ENCODE data around the gene WNT7A.

The WNT7A gene

GRCh38 chr3:13798401-13798800 lies 81.5 kb downstream of the WNT7A start:
- no peak overlapping the region for H3K4me3 ChIP-seq (replicated peaks in 1 of 2; ENCODE audit: low read depth in 2 of 2, low read length in 2 of 2)
- DNase-seq (ENCODE audit: low read depth in 2 of 2): no peak
- no peak for TF ChIP-seq CTCF (IDR thresholded peaks at IDR 0.05; ENCODE audit: low read depth, low read length)

GRCh38 chr3:13796701-13797460 lies 83.0 kb downstream of the WNT7A start:
- no peak for DNase-seq (ENCODE audit: low read depth in 2 of 2)
- TF ChIP-seq CTCF (IDR thresholded peaks at IDR 0.05; ENCODE audit: low read depth, low read length): no peak
- H3K4me3 ChIP-seq (replicated peaks in 1 of 2; ENCODE audit: low read depth in 2 of 2, low read length in 2 of 2): no peak overlapping the region

DNA sequence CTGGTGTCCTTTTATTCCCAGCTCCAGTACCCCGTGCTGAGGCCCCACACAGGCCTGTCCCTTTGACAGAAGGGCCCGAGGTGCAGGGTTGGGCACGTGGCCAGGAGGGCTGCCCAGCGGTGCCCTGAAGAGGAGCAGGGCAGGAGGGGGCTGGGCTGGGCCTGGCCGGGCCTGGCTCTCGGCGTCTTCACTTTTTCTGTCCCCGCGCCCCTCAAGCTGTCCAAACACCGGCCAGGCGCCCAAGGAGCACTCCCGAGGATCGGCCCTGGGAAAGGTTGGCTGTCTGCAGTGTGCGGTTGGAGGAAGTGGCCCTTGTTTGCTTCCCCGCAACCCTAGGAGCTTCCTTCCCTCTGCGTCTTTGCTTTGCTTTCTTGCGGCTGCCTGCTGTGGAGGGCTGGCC lies 84.1 kb downstream of the WNT7A start:
- no peak overlapping the region for H3K4me3 ChIP-seq (replicated peaks in 1 of 2; ENCODE audit: low read depth in 2 of 2, low read length in 2 of 2)
- DNase-seq (ENCODE audit: low read depth in 2 of 2): no peak
- TF ChIP-seq CTCF (IDR thresholded peaks at IDR 0.05; ENCODE audit: low read depth, low read length): no peak

GRCh38 chr3:13794322-13794721 lies 85.5 kb downstream of the WNT7A start:
- DNase-seq (ENCODE audit: low read depth in 2 of 2): no peak
- no peak for TF ChIP-seq CTCF (IDR thresholded peaks at IDR 0.05; ENCODE audit: low read depth, low read length)
- H3K4me3 ChIP-seq (replicated peaks in 1 of 2; ENCODE audit: low read depth in 2 of 2, low read length in 2 of 2): no peak overlapping the region

- no peak for TF ChIP-seq CTCF (IDR thresholded peaks at IDR 0.05; ENCODE audit: low read depth, low read length)
- DNase-seq (ENCODE audit: low read depth in 2 of 2): no peak
- no peak overlapping the region for H3K4me3 ChIP-seq (replicated peaks in 1 of 2; ENCODE audit: low read depth in 2 of 2, low read length in 2 of 2)
Measured at GRCh38 chr3:13793451-13793850, 86.4 kb downstream of the WNT7A start.

DNA sequence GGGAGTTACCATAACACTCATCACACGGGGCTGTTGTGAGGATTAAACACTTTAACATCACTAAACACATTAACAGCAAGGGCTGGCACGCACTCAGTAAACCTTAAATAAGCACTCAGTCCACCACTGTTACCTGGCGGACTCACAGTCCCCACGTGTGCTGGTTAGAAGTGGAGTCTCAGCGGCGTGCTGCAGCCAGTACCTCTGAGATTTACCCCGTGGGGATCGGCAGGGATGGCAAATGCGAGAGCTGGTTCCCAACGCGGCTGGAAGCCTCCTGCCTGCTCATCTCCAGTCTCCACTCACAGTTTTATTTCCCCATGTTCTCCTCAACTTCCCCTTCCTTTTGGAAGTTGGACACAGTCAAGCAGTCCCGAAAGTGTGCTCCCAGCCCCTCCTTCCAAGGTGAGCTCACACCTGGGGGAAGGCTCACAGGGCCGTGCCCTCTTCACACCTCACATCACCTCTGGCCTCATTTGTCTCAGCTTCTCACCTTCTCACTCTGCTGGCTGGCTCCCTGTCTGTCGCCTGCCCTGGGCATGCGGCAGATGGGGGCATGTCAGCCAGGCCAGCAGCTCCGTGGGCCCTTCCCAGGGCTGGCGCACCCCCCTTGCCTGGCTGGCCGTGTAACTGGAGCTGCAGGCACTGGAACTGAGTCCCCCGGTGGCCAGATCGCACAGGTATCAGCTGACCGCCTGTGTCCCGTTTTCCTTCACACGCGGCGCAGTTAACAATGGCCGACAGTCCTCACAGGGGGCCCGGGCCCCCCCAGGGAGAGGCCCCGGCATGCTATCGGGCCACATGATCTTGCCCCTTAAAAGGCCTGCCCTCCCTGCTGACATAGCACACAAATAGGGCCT lies 87.1 kb downstream of the WNT7A start:
- H3K4me3 ChIP-seq (replicated peaks in 1 of 2; ENCODE audit: low read depth in 2 of 2, low read length in 2 of 2): no peak overlapping the region
- no peak for TF ChIP-seq CTCF (IDR thresholded peaks at IDR 0.05; ENCODE audit: low read depth, low read length)
- DNase-seq (ENCODE audit: low read depth in 2 of 2): no peak

Data from cardiac fibroblast (primary cell).